Measurements from ENCODE around the gene LYRM1.

The LYRM1 gene

GRCh38 chr16:20901068-20901435 lies 481 bp downstream of the LYRM1 start:
- peak overlapping the region; percentile 88 for H3K4me3 ChIP-seq (ENCODE audit: low read depth, low read length)
- no peak for TF ChIP-seq CTCF (conservative IDR thresholded peaks at IDR 0.05; ENCODE audit: low read depth, low read length)
- DNase-seq (ENCODE audit: low read depth) = peak; percentile 42

- peak; percentile 60 for DNase-seq (ENCODE audit: low read depth)
- peak overlapping the region; percentile 88 for H3K4me3 ChIP-seq (ENCODE audit: low read depth, low read length)
- TF ChIP-seq CTCF (conservative IDR thresholded peaks at IDR 0.05; ENCODE audit: low read depth, low read length) = no peak
Observed at GRCh38 chr16:20901436-20902112, 1.0 kb downstream of the LYRM1 start.

- no peak for TF ChIP-seq CTCF (conservative IDR thresholded peaks at IDR 0.05; ENCODE audit: low read depth, low read length)
- no peak overlapping the region for H3K4me3 ChIP-seq (ENCODE audit: low read depth, low read length)
- DNase-seq (ENCODE audit: low read depth) = no peak
Observed at GRCh38 chr16:20902426-20902825, 1.9 kb downstream of the LYRM1 start.

GRCh38 chr16:20903116-20903898 lies 2.7 kb downstream of the LYRM1 start:
- peak; percentile 54 for DNase-seq (ENCODE audit: low read depth)
- no peak overlapping the region for H3K4me3 ChIP-seq (ENCODE audit: low read depth, low read length)
- no peak for TF ChIP-seq CTCF (conservative IDR thresholded peaks at IDR 0.05; ENCODE audit: low read depth, low read length)

GRCh38 chr16:20903899-20904506 lies 3.4 kb downstream of the LYRM1 start:
- DNase-seq (ENCODE audit: low read depth) = no peak
- no peak for TF ChIP-seq CTCF (conservative IDR thresholded peaks at IDR 0.05; ENCODE audit: low read depth, low read length)

GRCh38 chr16:20904507-20905081 lies 4.0 kb downstream of the LYRM1 start:
- no peak overlapping the region for H3K4me3 ChIP-seq (ENCODE audit: low read depth, low read length)
- DNase-seq (ENCODE audit: low read depth) = peak; percentile 80
- TF ChIP-seq CTCF (conservative IDR thresholded peaks at IDR 0.05; ENCODE audit: low read depth, low read length) = no peak

More at GRCh38 chr16:20903899-20904506, 3.4 kb downstream of the LYRM1 start:
- H3K4me3 ChIP-seq (ENCODE audit: low read depth, low read length) = no peak overlapping the region
